ENCODE data around the gene ZNF585A.
"Not testable (repeated sequence)": the region's sequence is repeated elsewhere in the genome, so short reads cannot be mapped to it uniquely, and the experiment has no call there.

ZNF585A gene

GRCh38 chr19:37172368-37173366 is at the start of gene ZNF585A:
ZNF585A (minus strand) TSS chr19:37172695; CDS start chr19:37169910, 2,785 bp downstream.
- DNase-seq = peak; percentile 95

DNA sequence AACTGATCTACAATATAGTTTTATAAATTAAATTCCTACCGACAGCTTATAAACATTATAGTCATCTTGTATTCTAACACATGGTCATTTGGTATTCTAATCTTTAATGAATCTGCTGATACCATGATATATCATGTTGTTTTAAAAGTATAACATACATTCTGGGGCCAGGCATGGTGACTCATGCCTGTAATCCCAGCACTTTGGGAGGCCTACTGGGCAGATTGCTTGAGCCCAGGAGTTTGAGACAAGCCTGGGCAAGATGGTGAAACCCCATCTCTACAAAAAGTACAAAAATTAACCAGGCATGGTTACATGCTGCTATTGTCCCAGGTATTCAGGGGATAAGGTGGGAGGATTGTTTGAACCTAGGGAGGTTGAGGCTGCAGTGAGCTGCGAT is 48.6 kb upstream of the ZNF585A start:
- DNase-seq = no peak

GRCh38 chr19:37220383-37220782 is 47.9 kb upstream of the ZNF585A start:
- DNase-seq = no peak

- no peak for DNase-seq
These were observed 46.1 kb upstream of the ZNF585A start for GRCh38 chr19:37218592-37218935.

- peak; percentile 96 for DNase-seq
These were observed 45.5 kb upstream of the ZNF585A start, which contains the start of gene ZNF383 for GRCh38 chr19:37217775-37218591. ZNF383 (plus strand) TSS chr19:37218214; CDS start chr19:37230454, 12,240 bp downstream.

- no peak for DNase-seq
These were observed 44.9 kb upstream of the ZNF585A start for GRCh38 chr19:37217480-37217774.

DNA sequence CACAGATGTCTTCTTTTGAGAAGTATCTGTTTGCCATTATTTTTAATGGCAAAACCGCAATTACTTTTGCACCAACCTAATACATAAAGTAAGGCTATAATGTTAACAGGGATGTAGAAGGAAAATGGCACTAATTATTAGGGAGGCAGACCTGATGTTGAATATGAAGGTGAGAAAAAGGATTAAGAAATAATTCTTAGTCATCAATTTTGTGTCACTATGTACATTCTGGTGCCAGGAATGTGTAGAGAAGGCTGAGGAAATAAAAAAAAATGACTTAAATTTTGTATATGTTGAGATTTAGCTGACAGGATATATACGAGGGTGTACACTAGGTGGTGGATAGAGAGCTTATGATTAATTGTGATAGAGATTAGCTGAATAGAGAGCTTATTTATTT is 25.3 kb upstream of the ZNF585A start:
- no peak for DNase-seq

GRCh38 chr19:37197115-37197514 is 24.6 kb upstream of the ZNF585A start:
- not testable (repeated sequence) for DNase-seq

DNA sequence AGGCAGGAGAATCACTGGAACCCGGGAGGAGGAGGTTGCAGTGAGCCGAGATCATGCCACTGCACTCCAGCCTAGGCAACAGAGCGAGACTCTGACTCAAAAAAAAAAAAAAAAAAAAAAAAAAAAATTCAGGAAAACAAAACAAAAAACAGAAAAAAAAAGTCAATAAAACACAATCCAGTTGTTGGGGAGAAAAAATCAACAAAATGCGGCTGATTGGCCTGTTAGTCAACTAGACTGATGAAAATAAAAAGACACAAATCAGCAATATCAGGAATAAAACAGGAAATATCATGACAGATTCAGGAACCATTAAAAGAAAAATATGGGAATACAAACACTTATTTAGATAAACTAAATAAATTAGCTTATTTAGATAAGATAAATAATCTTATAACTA is 22.8 kb upstream of the ZNF585A start:
- DNase-seq = not testable (repeated sequence)

DNA sequence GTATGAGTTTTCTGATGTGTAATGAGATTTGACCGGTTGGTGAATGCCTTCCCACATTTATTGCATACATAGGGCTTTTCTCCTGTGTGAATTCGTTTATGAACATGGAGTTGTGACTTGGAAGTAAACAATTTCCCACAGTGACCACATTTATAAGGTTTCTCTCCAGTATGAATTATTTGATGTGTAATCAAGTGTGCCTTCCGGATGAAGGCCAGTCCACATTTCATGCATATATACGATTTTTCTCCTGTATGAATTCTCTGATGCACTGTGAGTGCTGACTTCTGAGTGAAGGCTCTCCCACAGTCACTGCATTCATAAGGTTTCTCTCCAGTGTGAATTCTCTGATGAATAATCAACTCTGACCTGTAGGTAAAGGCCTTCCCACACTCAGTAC is 13.6 kb upstream of the ZNF585A start:
- not testable (repeated sequence) for DNase-seq

DNA sequence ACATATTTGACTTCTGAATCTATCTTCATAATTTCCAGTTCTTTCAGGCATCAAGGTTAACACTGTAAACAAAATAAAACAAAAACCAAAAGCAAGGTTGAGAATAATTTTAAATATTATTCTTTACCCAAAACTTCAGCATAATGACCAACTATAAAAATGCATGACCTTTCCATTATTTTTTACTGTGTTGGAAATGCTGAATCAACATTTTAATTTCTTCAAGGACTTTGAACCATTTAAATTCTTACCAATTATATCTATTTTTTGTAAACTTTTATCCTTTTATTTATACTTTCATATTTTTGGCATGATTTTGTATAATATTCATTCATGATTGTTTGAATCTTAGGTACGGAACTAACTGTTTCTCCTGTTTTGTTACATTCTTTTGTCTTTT is 6.9 kb downstream of the ZNF585A start:
- no peak for DNase-seq

DNA sequence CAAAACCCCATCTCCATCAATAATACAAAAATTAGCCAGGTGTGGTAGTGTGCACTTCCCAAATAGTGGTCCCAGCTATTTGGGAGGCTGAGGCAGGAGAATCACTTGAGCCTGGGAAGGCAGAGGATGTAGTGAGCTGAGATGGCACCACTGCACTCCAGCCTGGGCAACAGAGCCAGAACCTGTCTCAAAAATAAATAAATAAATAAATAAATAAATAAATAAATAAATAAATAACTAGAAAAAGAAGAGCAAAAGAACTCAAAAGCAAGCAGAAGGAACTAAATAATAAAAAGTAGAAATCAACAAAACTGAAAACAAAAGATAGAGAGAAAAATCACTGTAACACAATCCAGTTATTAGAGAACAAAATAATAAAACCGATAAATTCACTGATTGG is 12.3 kb downstream of the ZNF585A start:
- DNase-seq = no peak

DNA sequence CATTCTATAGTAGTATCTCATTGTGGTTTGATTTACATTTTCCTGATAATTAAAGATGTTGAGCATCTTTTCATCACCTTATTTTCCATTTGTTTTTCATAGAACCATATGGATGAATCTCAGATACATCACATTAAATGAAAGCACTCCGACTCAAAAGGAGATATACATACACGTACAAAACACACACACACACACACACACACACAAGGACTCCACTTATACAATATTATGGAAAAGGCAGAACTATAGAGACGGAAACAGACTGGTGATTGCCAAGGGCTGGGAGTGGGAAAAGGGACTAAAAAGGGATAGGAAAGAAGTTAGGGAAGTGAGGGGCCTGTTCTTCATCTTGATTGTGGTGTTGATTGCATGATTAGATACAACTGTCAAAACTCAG is 24.3 kb downstream of the ZNF585A start:
- DNase-seq = no peak

DNA sequence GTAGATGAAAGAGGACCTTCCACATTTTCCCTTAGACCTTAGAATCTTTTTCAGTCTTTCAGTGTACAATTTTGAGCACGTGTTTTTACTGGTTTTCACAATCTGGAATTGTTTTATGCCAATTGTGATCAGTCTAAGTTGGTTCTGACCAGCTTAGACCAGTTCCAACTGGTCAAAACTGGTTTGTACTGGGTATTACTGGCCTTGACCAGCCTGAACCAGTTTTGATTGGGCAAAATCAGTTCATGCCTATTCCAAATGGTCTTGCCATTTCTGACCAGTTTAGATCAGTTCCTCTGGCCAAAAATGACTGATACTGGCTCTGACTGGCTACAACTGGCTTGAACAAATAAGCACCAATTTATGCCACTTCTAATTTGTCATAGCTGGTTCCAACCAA is 36.4 kb downstream of the ZNF585A start:
- no peak for DNase-seq

- DNase-seq = no peak
These were observed 43.7 kb downstream of the ZNF585A start for GRCh38 chr19:37128821-37129177.

- no peak for DNase-seq
These were observed 44.3 kb downstream of the ZNF585A start for GRCh38 chr19:37127999-37128820.

- not testable (repeated sequence) for DNase-seq
These were observed 50.4 kb downstream of the ZNF585A start for GRCh38 chr19:37122093-37122492.

GRCh38 chr19:37114001-37114400 is 58.5 kb downstream of the ZNF585A start:
- DNase-seq = no peak

DNA sequence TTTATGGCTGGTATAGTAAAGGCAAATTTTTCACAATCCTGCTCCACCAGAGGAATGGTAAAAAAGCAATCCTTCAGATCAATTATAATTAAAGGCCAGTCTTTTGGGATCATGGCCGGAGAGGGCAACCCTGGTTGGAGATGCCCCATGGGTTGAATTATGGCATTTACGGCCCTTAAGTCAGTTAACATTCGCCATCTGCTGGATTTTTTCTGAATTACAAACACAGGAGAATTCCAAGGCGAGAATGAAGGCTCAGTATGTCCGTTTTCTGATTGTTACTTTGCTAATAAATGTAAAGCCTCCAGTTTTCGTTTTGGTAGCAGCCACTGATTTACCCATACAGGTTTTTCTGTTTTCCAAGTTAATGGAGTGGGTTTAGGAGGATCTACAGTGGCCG is 60.7 kb downstream of the ZNF585A start:
- not testable (repeated sequence) for DNase-seq

- not testable (repeated sequence) for DNase-seq
These were observed 68.4 kb downstream of the ZNF585A start for GRCh38 chr19:37104135-37104534.

DNA sequence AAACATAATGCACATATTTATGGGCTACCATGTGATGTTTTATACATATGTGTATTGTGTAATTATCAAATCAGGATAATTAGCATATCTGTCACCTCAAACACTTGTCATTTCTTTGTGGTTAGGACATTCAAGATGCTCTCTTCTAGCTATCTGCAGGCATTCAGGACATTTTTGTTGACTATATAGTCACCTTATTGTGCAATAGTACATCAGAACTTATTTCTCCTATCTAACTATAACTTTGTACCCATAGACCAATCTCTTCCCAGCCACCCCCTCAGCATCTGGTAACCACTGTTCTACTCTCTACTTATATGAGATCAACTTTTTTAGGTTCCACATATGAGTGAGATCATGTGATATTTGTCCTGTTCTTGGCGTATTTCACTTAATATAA is 73.9 kb downstream of the ZNF585A start:
- DNase-seq = no peak

GRCh38 chr19:37095859-37096258 is 76.6 kb downstream of the ZNF585A start:
- DNase-seq = no peak

Data from right hindlimb (tissue), 1 donor.